Activated CD8-positive, alpha-beta memory T cell treated with anti-CD3 and anti-CD28 coated beads, Interleukin-2, amount 10 ng/mL, durations not matched to agents 7 days and 5 days (primary cell): ENCODE data around the gene ZNF878. TPM values are rescaled to one million over a fixed set of nuclear protein-coding genes. Genes with fewer than 3 reads are reported as not detected.
"Not testable (repeated sequence)": the region's sequence is repeated elsewhere in the genome, so short reads cannot be mapped to it uniquely, and the experiment has no call there.

Source experiments
- ATAC-seq: fragments of 150-1000 bp; cut with Tn5 transposase; one replicate; pipeline ENCODE4 v1.10.0; 2021; ENCODE audit warnings: moderate library complexity
- CTCF ChIA-PET: fragments of 350-600 bp; sonication (Branson Sonifier 250); formaldehyde crosslinking; loops from one replicate; lab custom pipeline; 2021; ENCODE audit warnings: antibody characterized with exemption; lab: Charles Lee
- DNase-seq: peaks from one replicate; pipeline ENCODE4 v3.0.0-alpha.2; 2020
- H3K27ac Mint-ChIP-seq: one replicate; pipeline ENCODE4 v1.8.0; 2021; ENCODE audit warnings: mild to moderate bottlenecking, mixed read lengths
- H3K27me3 Mint-ChIP-seq: one replicate; pipeline ENCODE4 v1.8.0; 2021; ENCODE audit warnings: mixed read lengths
- H3K36me3 Mint-ChIP-seq: one replicate; pipeline ENCODE4 v1.8.0; 2021; ENCODE audit warnings: mild to moderate bottlenecking, mixed read lengths
- H3K4me1 Mint-ChIP-seq: one replicate; pipeline ENCODE4 v1.8.0; 2021; ENCODE audit warnings: mixed read lengths
- H3K4me3 Mint-ChIP-seq: one replicate; pipeline ENCODE4 v1.8.0; 2021; ENCODE audit warnings: mild to moderate bottlenecking, moderate library complexity, mixed read lengths
- H3K9me3 Mint-ChIP-seq: one replicate; pipeline ENCODE4 v1.8.0; 2022; ENCODE audit warnings: low read depth, mixed read lengths
- total RNA-seq, 2 experiments: library from RNA; stranded (reverse); gene quantifications; one replicate each; pipeline ENCODE4 v1.2.3, GENCODE V29; 2021

The ZNF878 gene
- total RNA-seq: under 1 TPM; 0.67 to 0.94 TPM

GRCh38 chr19:12052497-12053169, at the start of gene ZNF878:
TSS of gene ZNF878 (minus strand) at chr19:12052961. CDS start at chr19:12052801, 160 bp downstream.
- CTCF ChIA-PET: interaction anchor here (0.7 to 1.5 kb wide), 5 partner anchors 9 to 171 kb away, joined by 3 to 6 read pairs (median 4); no protein-coding TSS in a partner anchor
- Mint-ChIP-seq H3K27me3 (peaks cover 16% of the 10 kb centered on the region), H3K9me3 (peaks cover 10% of the 10 kb centered on the region), H3K36me3 (peaks cover 10% of the 10 kb centered on the region), H3K4me1 (peaks cover 14% of the 10 kb centered on the region), H3K4me3 (peak within 1 kb of the TSS; percentile 77), H3K27ac (peak within 1 kb of the TSS; percentile 59)
- DNase-seq: peak; percentile 71
- peak; percentile 93 for ATAC-seq

- CTCF ChIA-PET: no interaction called here
- peaks cover 25% of the 10 kb centered on the region for H3K9me3 Mint-ChIP-seq
- DNase-seq (no peak), ATAC-seq (no peak)
- H3K27me3 Mint-ChIP-seq: no peaks in the 10 kb centered on the region
- peaks cover 9% of the 10 kb centered on the region for H3K4me1 Mint-ChIP-seq
- H3K4me3 Mint-ChIP-seq: no peak overlapping the region
- peaks cover 35% of the 10 kb centered on the region for H3K36me3 Mint-ChIP-seq
- no peak overlapping the region for H3K27ac Mint-ChIP-seq
Measured at GRCh38 chr19:12098040-12098439, 45.3 kb upstream of the ZNF878 start.

- Mint-ChIP-seq H3K27me3 (no peaks in the 10 kb centered on the region), H3K4me1 (peaks cover 11% of the 10 kb centered on the region), H3K9me3 (peaks cover 18% of the 10 kb centered on the region), H3K4me3 (no peak overlapping the region), H3K27ac (no peak overlapping the region), H3K36me3 (peaks cover 31% of the 10 kb centered on the region)
- DNase-seq (no peak), ATAC-seq (no peak)
- CTCF ChIA-PET: no interaction called here
Measured at GRCh38 chr19:12095111-12095790, 42.5 kb upstream of the ZNF878 start.

- H3K27ac Mint-ChIP-seq: no peak overlapping the region
- ATAC-seq (no peak), DNase-seq (no peak)
- H3K27me3 Mint-ChIP-seq: no peaks in the 10 kb centered on the region
- peaks cover 21% of the 10 kb centered on the region for H3K36me3 Mint-ChIP-seq
- no peak overlapping the region for H3K4me3 Mint-ChIP-seq
- peaks cover 13% of the 10 kb centered on the region for H3K9me3 Mint-ChIP-seq
- CTCF ChIA-PET: interaction anchor here (0.9 kb wide), 1 partner anchor 34 kb away, joined by 3 read pairs; no protein-coding TSS in a partner anchor
- peaks cover 11% of the 10 kb centered on the region for H3K4me1 Mint-ChIP-seq
Measured at GRCh38 chr19:12093777-12094176, 41.0 kb upstream of the ZNF878 start.

- peak overlapping the region; percentile 73 for H3K27ac Mint-ChIP-seq
- H3K9me3 Mint-ChIP-seq: peaks cover 10% of the 10 kb centered on the region
Measured at GRCh38 chr19:12092956-12093355, 40.2 kb upstream of the ZNF878 start.

GRCh38 chr19:12092065-12092867, 39.5 kb upstream of the ZNF878 start:
- ATAC-seq: peak; percentile 94
- CTCF ChIA-PET: interaction anchor here (0.5 to 4.3 kb wide), 5 partner anchors 48 to 246 kb away, joined by 3 to 48 read pairs (median 10); partner anchors contain the start of genes ZNF20 and ZNF700

More at GRCh38 chr19:12092956-12093355, 40.2 kb upstream of the ZNF878 start:
- CTCF ChIA-PET: interaction anchor here (3.0 to 4.3 kb wide), 2 partner anchors 47 to 169 kb away, joined by 15 to 48 read pairs; partner anchors contain the start of genes ZNF20 and ZNF700
- DNase-seq (no peak), ATAC-seq (no peak)
- Mint-ChIP-seq H3K4me1 (peaks cover 11% of the 10 kb centered on the region), H3K4me3 (peak overlapping the region; percentile 78), H3K27me3 (no peaks in the 10 kb centered on the region), H3K36me3 (peaks cover 16% of the 10 kb centered on the region)

GRCh38 chr19:12090807-12091206, 38.0 kb upstream of the ZNF878 start:
- peak; percentile 37 for ATAC-seq
- H3K4me3 Mint-ChIP-seq: no peak overlapping the region
- CTCF ChIA-PET: interaction anchor here (0.5 to 4.3 kb wide), 27 partner anchors 10 to 477 kb away, joined by 3 to 48 read pairs (median 4); partner anchors contain the start of genes ZNF136, ZNF20, ZNF442 and ZNF443
- H3K36me3 Mint-ChIP-seq: peaks cover 9% of the 10 kb centered on the region
- DNase-seq: peak; percentile 74
- peaks cover 9% of the 10 kb centered on the region for H3K9me3 Mint-ChIP-seq
- H3K27ac Mint-ChIP-seq: peak overlapping the region; percentile 20
- H3K4me1 Mint-ChIP-seq: peaks cover 11% of the 10 kb centered on the region
- no peaks in the 10 kb centered on the region for H3K27me3 Mint-ChIP-seq

More at GRCh38 chr19:12092065-12092867, 39.5 kb upstream of the ZNF878 start:
- Mint-ChIP-seq H3K36me3 (peaks cover 14% of the 10 kb centered on the region), H3K27me3 (no peaks in the 10 kb centered on the region), H3K4me3 (peak overlapping the region; percentile 78), H3K4me1 (peaks cover 11% of the 10 kb centered on the region), H3K27ac (peak overlapping the region; percentile 83), H3K9me3 (peaks cover 9% of the 10 kb centered on the region)
- peak; percentile 84 for DNase-seq

- Mint-ChIP-seq H3K4me3 (no peak overlapping the region), H3K4me1 (no peaks in the 10 kb centered on the region), H3K9me3 (peaks cover 16% of the 10 kb centered on the region), H3K36me3 (peaks cover 3% of the 10 kb centered on the region), H3K27me3 (no peaks in the 10 kb centered on the region), H3K27ac (no peak overlapping the region)
- ATAC-seq (no peak), DNase-seq (no peak)
- CTCF ChIA-PET: no interaction called here
Measured at GRCh38 chr19:12085074-12085818, 32.5 kb upstream of the ZNF878 start.

- H3K9me3 Mint-ChIP-seq: peaks cover 20% of the 10 kb centered on the region
- H3K4me1 Mint-ChIP-seq, ATAC-seq, H3K27ac Mint-ChIP-seq, CTCF ChIA-PET, H3K27me3 Mint-ChIP-seq, DNase-seq, H3K4me3 Mint-ChIP-seq, H3K36me3 Mint-ChIP-seq: not testable (repeated sequence)
Measured at GRCh38 chr19:12083336-12083735, 30.6 kb upstream of the ZNF878 start.

- ATAC-seq (no peak), DNase-seq (no peak)
- H3K4me3 Mint-ChIP-seq: no peak overlapping the region
- peaks cover 41% of the 10 kb centered on the region for H3K36me3 Mint-ChIP-seq
- H3K27ac Mint-ChIP-seq: no peak overlapping the region
- peaks cover 41% of the 10 kb centered on the region for H3K9me3 Mint-ChIP-seq
- CTCF ChIA-PET: no interaction called here
- H3K4me1 Mint-ChIP-seq: no peaks in the 10 kb centered on the region
- no peaks in the 10 kb centered on the region for H3K27me3 Mint-ChIP-seq
Measured at GRCh38 chr19:12077375-12077774, 24.6 kb upstream of the ZNF878 start.

GRCh38 chr19:12076331-12076730, 23.6 kb upstream of the ZNF878 start:
- H3K27ac Mint-ChIP-seq, DNase-seq, CTCF ChIA-PET, H3K4me3 Mint-ChIP-seq, H3K4me1 Mint-ChIP-seq, ATAC-seq, H3K27me3 Mint-ChIP-seq: not testable (repeated sequence)
- peaks cover 41% of the 10 kb centered on the region for H3K9me3 Mint-ChIP-seq
- peaks cover 39% of the 10 kb centered on the region for H3K36me3 Mint-ChIP-seq

- ATAC-seq (no peak), DNase-seq (no peak)
- Mint-ChIP-seq H3K9me3 (peaks cover 41% of the 10 kb centered on the region), H3K4me1 (no peaks in the 10 kb centered on the region), H3K4me3 (no peak overlapping the region), H3K27ac (no peak overlapping the region), H3K27me3 (no peaks in the 10 kb centered on the region), H3K36me3 (peaks cover 39% of the 10 kb centered on the region)
- CTCF ChIA-PET: no interaction called here
Measured at GRCh38 chr19:12075538-12076139, 22.9 kb upstream of the ZNF878 start.
